ENCODE measurements around the gene VRTN. TPM values are rescaled to one million over a fixed set of nuclear protein-coding genes. Genes with fewer than 3 reads are reported as not detected.
"Not testable (repeated sequence)": the region's sequence is repeated elsewhere in the genome, so short reads cannot be mapped to it uniquely, and the experiment has no call there.

VRTN gene
- total and polyA plus RNA-seq, 5 donors from 2014 or later, result not detected

- Mint-ChIP-seq H3K4me3 (no peak overlapping the region), H3K36me3 (no peaks in the 10 kb centered on the region), H3K27me3 (peaks cover 20% of the 10 kb centered on the region), H3K4me1 (peaks cover 0 to 5% (median 0%) of the 10 kb centered on the region in 4 donors), H3K9me3 (peaks cover 0 to 2% (median 0%) of the 10 kb centered on the region in 7 donors), H3K27ac (no peak overlapping the region)
- no peak for ATAC-seq (ENCODE audit: low read depth in 2 of 2)
- Histone ChIP-seq H3K27ac (ENCODE audit: insufficient read depth, low read length, poor library complexity, severe bottlenecking) (no peak overlapping the region), H3K4me1 (ENCODE audit: control insufficient read depth, insufficient read depth, low read length, poor library complexity, severe bottlenecking) (peaks cover 3% of the 10 kb centered on the region), H3K36me3 (ENCODE audit: control insufficient read depth, insufficient read depth, low read length) (no peaks in the 10 kb centered on the region), H3K4me3 (ENCODE audit: low read depth, low read length) (no peak overlapping the region), H3K9me3 (ENCODE audit: control insufficient read depth in 2 of 2, low read length in 2 of 2) (no peaks in the 10 kb centered on the region), H3K27me3 (ENCODE audit: control insufficient read depth, insufficient read depth, low read length) (peaks cover 6% of the 10 kb centered on the region)
- DNase-seq, result no peak
Measured at GRCh38 chr14:74364271-74364880, 16.1 kb downstream of the VRTN start.

GRCh38 chr14:74368026-74368425 lies 19.8 kb downstream of the VRTN start:
- H3K27me3 Mint-ChIP-seq, result peaks cover 9% of the 10 kb centered on the region
- ATAC-seq (ENCODE audit: low read depth in 2 of 2) (no peak), DNase-seq (no peak)
- Histone ChIP-seq H3K27ac (ENCODE audit: insufficient read depth, low read length, poor library complexity, severe bottlenecking) (no peak overlapping the region), H3K4me1 (ENCODE audit: control insufficient read depth, insufficient read depth, low read length, poor library complexity, severe bottlenecking) (no peaks in the 10 kb centered on the region), H3K9me3 (ENCODE audit: control insufficient read depth in 2 of 2, low read length in 2 of 2) (no peaks in the 10 kb centered on the region), H3K27me3 (ENCODE audit: control insufficient read depth, insufficient read depth, low read length) (peaks cover under 1% of the 10 kb centered on the region), H3K4me3 (ENCODE audit: low read depth, low read length) (no peak overlapping the region), H3K36me3 (ENCODE audit: control insufficient read depth, insufficient read depth, low read length) (no peaks in the 10 kb centered on the region)
- peaks cover 0 to 2% (median 0%) of the 10 kb centered on the region in 4 donors for H3K4me1 Mint-ChIP-seq
- H3K36me3 Mint-ChIP-seq, result no peaks in the 10 kb centered on the region
- no peak overlapping the region for H3K4me3 Mint-ChIP-seq
- H3K9me3 Mint-ChIP-seq, result peaks cover 0 to 2% (median 0%) of the 10 kb centered on the region in 7 donors
- no peak overlapping the region for H3K27ac Mint-ChIP-seq

- Histone ChIP-seq H3K36me3 (ENCODE audit: control insufficient read depth, insufficient read depth, low read length) (no peaks in the 10 kb centered on the region), H3K4me1 (ENCODE audit: control insufficient read depth, insufficient read depth, low read length, poor library complexity, severe bottlenecking) (no peaks in the 10 kb centered on the region), H3K9me3 (ENCODE audit: control insufficient read depth in 2 of 2, low read length in 2 of 2) (no peaks in the 10 kb centered on the region), H3K27me3 (ENCODE audit: control insufficient read depth, insufficient read depth, low read length) (no peaks in the 10 kb centered on the region), H3K4me3 (ENCODE audit: low read depth, low read length) (no peak overlapping the region), H3K27ac (ENCODE audit: insufficient read depth, low read length, poor library complexity, severe bottlenecking) (no peak overlapping the region)
- peaks cover 10% of the 10 kb centered on the region for H3K27me3 Mint-ChIP-seq
- H3K27ac Mint-ChIP-seq, result no peak overlapping the region
- ATAC-seq (ENCODE audit: low read depth in 2 of 2), result no peak
- no peak for DNase-seq
- H3K36me3 Mint-ChIP-seq, result no peaks in the 10 kb centered on the region
- no peak overlapping the region for H3K4me3 Mint-ChIP-seq
- H3K9me3 Mint-ChIP-seq, result peaks cover 0 to 2% (median 0%) of the 10 kb centered on the region in 7 donors
- peaks cover 0 to 2% (median 0%) of the 10 kb centered on the region in 4 donors for H3K4me1 Mint-ChIP-seq
Measured at GRCh38 chr14:74368441-74368840, 20.2 kb downstream of the VRTN start.

GRCh38 chr14:74377976-74378690 lies 29.9 kb downstream of the VRTN start:
- no peak overlapping the region for H3K4me3 Mint-ChIP-seq
- no peak overlapping the region for H3K27ac Mint-ChIP-seq

GRCh38 chr14:74380172-74380571 lies 31.9 kb downstream of the VRTN start:
- Histone ChIP-seq H3K27me3 (ENCODE audit: control insufficient read depth, insufficient read depth, low read length) (no peaks in the 10 kb centered on the region), H3K4me3 (ENCODE audit: low read depth, low read length) (no peak overlapping the region), H3K36me3 (ENCODE audit: control insufficient read depth, insufficient read depth, low read length) (no peaks in the 10 kb centered on the region), H3K4me1 (ENCODE audit: control insufficient read depth, insufficient read depth, low read length, poor library complexity, severe bottlenecking) (no peaks in the 10 kb centered on the region), H3K9me3 (ENCODE audit: control insufficient read depth in 2 of 2, low read length in 2 of 2) (no peaks in the 10 kb centered on the region), H3K27ac (ENCODE audit: insufficient read depth, low read length, poor library complexity, severe bottlenecking) (no peak overlapping the region)
- Mint-ChIP-seq H3K36me3 (no peaks in the 10 kb centered on the region), H3K27ac (no peak overlapping the region), H3K27me3 (peaks cover 10% of the 10 kb centered on the region), H3K9me3 (no peaks in the 10 kb centered on the region), H3K4me1 (no peaks in the 10 kb centered on the region), H3K4me3 (no peak overlapping the region)
- ATAC-seq (ENCODE audit: low read depth in 2 of 2), result no peak
- no peak for DNase-seq

More at GRCh38 chr14:74377976-74378690, 29.9 kb downstream of the VRTN start:
- no peak overlapping the region for H3K27ac ChIP-seq (ENCODE audit: insufficient read depth, low read length, poor library complexity, severe bottlenecking)
- ATAC-seq (ENCODE audit: low read depth in 2 of 2) (no peak), DNase-seq (no peak)
- Mint-ChIP-seq H3K4me1 (no peaks in the 10 kb centered on the region), H3K27me3 (peaks cover 12% of the 10 kb centered on the region), H3K36me3 (no peaks in the 10 kb centered on the region), H3K9me3 (no peaks in the 10 kb centered on the region)
- no peaks in the 10 kb centered on the region for H3K4me1 ChIP-seq (ENCODE audit: control insufficient read depth, insufficient read depth, low read length, poor library complexity, severe bottlenecking)
- no peak overlapping the region for H3K4me3 ChIP-seq (ENCODE audit: low read depth, low read length)
- H3K27me3 ChIP-seq (ENCODE audit: control insufficient read depth, insufficient read depth, low read length), result no peaks in the 10 kb centered on the region
- no peaks in the 10 kb centered on the region for H3K36me3 ChIP-seq (ENCODE audit: control insufficient read depth, insufficient read depth, low read length)
- H3K9me3 ChIP-seq (ENCODE audit: control insufficient read depth in 2 of 2, low read length in 2 of 2), result no peaks in the 10 kb centered on the region

- Mint-ChIP-seq H3K9me3 (no peaks in the 10 kb centered on the region), H3K27ac (no peak overlapping the region), H3K4me1 (no peaks in the 10 kb centered on the region), H3K36me3 (no peaks in the 10 kb centered on the region), H3K4me3 (no peak overlapping the region), H3K27me3 (peaks cover 10% of the 10 kb centered on the region)
- Histone ChIP-seq H3K4me3 (ENCODE audit: low read depth, low read length) (no peak overlapping the region), H3K27ac (ENCODE audit: insufficient read depth, low read length, poor library complexity, severe bottlenecking) (no peak overlapping the region), H3K4me1 (ENCODE audit: control insufficient read depth, insufficient read depth, low read length, poor library complexity, severe bottlenecking) (no peaks in the 10 kb centered on the region), H3K36me3 (ENCODE audit: control insufficient read depth, insufficient read depth, low read length) (no peaks in the 10 kb centered on the region), H3K9me3 (ENCODE audit: control insufficient read depth in 2 of 2, low read length in 2 of 2) (no peaks in the 10 kb centered on the region), H3K27me3 (ENCODE audit: control insufficient read depth, insufficient read depth, low read length) (no peaks in the 10 kb centered on the region)
- ATAC-seq (ENCODE audit: low read depth in 2 of 2) (no peak), DNase-seq (no peak)
Measured at GRCh38 chr14:74380845-74381244, 32.6 kb downstream of the VRTN start.

- not testable (repeated sequence) for H3K27ac Mint-ChIP-seq; H3K4me1 Mint-ChIP-seq; H3K36me3 Mint-ChIP-seq; H3K27me3 Mint-ChIP-seq; DNase-seq; H3K4me3 Mint-ChIP-seq; H3K27me3 ChIP-seq (ENCODE audit: control insufficient read depth, insufficient read depth, low read length); H3K9me3 ChIP-seq (ENCODE audit: control insufficient read depth in 2 of 2, low read length in 2 of 2); H3K9me3 Mint-ChIP-seq; H3K36me3 ChIP-seq (ENCODE audit: control insufficient read depth, insufficient read depth, low read length); H3K4me1 ChIP-seq (ENCODE audit: control insufficient read depth, insufficient read depth, low read length, poor library complexity, severe bottlenecking); H3K27ac ChIP-seq (ENCODE audit: insufficient read depth, low read length, poor library complexity, severe bottlenecking); ATAC-seq (ENCODE audit: low read depth in 2 of 2); H3K4me3 ChIP-seq (ENCODE audit: low read depth, low read length)
Measured at GRCh38 chr14:74381571-74381970, 33.3 kb downstream of the VRTN start.

- peaks cover 10% of the 10 kb centered on the region for H3K27me3 Mint-ChIP-seq
- H3K27me3 ChIP-seq (ENCODE audit: control insufficient read depth, insufficient read depth, low read length), result peaks cover 2% of the 10 kb centered on the region
- H3K4me1 Mint-ChIP-seq, result no peaks in the 10 kb centered on the region
- no peak overlapping the region for H3K27ac Mint-ChIP-seq
- ATAC-seq (ENCODE audit: low read depth in 2 of 2) (no peak), DNase-seq (no peak)
- H3K27ac ChIP-seq (ENCODE audit: insufficient read depth, low read length, poor library complexity, severe bottlenecking), result no peak overlapping the region
- no peaks in the 10 kb centered on the region for H3K9me3 ChIP-seq (ENCODE audit: control insufficient read depth in 2 of 2, low read length in 2 of 2)
- no peaks in the 10 kb centered on the region for H3K4me1 ChIP-seq (ENCODE audit: control insufficient read depth, insufficient read depth, low read length, poor library complexity, severe bottlenecking)
- H3K36me3 ChIP-seq (ENCODE audit: control insufficient read depth, insufficient read depth, low read length), result no peaks in the 10 kb centered on the region
- no peaks in the 10 kb centered on the region for H3K36me3 Mint-ChIP-seq
- peaks cover 0 to 2% (median 0%) of the 10 kb centered on the region in 7 donors for H3K9me3 Mint-ChIP-seq
- no peak overlapping the region for H3K4me3 ChIP-seq (ENCODE audit: low read depth, low read length)
- no peak overlapping the region for H3K4me3 Mint-ChIP-seq
Measured at GRCh38 chr14:74382231-74382630, 34.0 kb downstream of the VRTN start.
